Gastrocnemius medialis (tissue), 4 donors: ENCODE results near the gene LATS2. TPM values are rescaled to one million over a fixed set of nuclear protein-coding genes. Genes with fewer than 3 reads are reported as not detected.

Experiments used
- ATAC-seq, 2 donors: fragments of 150-250 bp; one replicate each; pipeline ENCODE4 v1.9.1; 2016
- DNase-seq, 2 donors: peaks; one replicate each; pipeline ENCODE4 v3.0.0-alpha.2; 2019
- H3K27ac ChIP-seq, 4 donors: fragments of 200-600 bp; sonication (generic); 1 replicate in 1 of 4; 2 replicates in 3 of 4; pipeline ENCODE4 v1.5.1; 2016 to 2018; ENCODE audit warnings: mild to moderate bottlenecking in 2 of 4, moderate library complexity in 1 of 4
- H3K27me3 ChIP-seq, 3 donors: fragments of 200-600 bp; sonication (generic) in 2 of 3; 1 replicate in 1 of 3; 2 replicates in 2 of 3; pipeline versions ENCODE4 v1.5.1 to v1.6.0; 2016 to 2019; ENCODE audit warnings: mild to moderate bottlenecking in 1 of 3, moderate library complexity in 1 of 3
- H3K36me3 ChIP-seq, 2 donors: fragments of 200-600 bp; sonication (generic) in 1 of 2; one replicate each; pipeline ENCODE4 v1.5.1; 2017 to 2018
- H3K4me1 ChIP-seq, 2 donors: fragments of 200-600 bp; sonication (generic) in 1 of 2; one replicate each; pipeline ENCODE4 v1.5.1; 2016 to 2017; ENCODE audit warnings: mild to moderate bottlenecking in 2 of 2
- H3K4me3 ChIP-seq, 4 donors: fragments of 200-600 bp; sonication (generic) in 3 of 4; 1 replicate in 1 of 4; 2 replicates in 3 of 4; pipeline ENCODE4 v1.5.1; 2016 to 2019; ENCODE audit warnings: mild to moderate bottlenecking in 2 of 4
- H3K9me3 ChIP-seq, 3 donors: fragments of 200-600 bp; sonication (generic) in 2 of 3; 1 replicate in 1 of 3; 2 replicates in 2 of 3; pipeline ENCODE4 v1.5.1; 2016 to 2019
- CTCF ChIP-seq, 5 experiments: fragments of 450-650 bp in 3 of 5; fragments of 200-600 bp in 2 of 5; sonication (generic) in 2 of 5; IDR thresholded peaks in 4 of 5; conservative IDR thresholded peaks in 1 of 5; 1 replicate in 4 of 5; 2 replicates in 1 of 5; pipeline ENCODE4 v1.5.1; 2016 to 2019; ENCODE audit warnings: antibody characterized with exemption in 5 of 5, mild to moderate bottlenecking in 3 of 5, moderate library complexity in 3 of 5
- POLR2A ChIP-seq, 2 donors: fragments of 450-650 bp; IDR thresholded peaks; one replicate each; pipeline ENCODE4 v1.6.1; 2017; ENCODE audit warnings: antibody characterized with exemption in 2 of 2, mild to moderate bottlenecking in 2 of 2, moderate library complexity in 2 of 2
- in situ Hi-C, 4 donors: fragments of 200-750 bp; cut with MboI; loops; one replicate each; pipeline versions ENCODE4 v1.15.0 to v1.8.0; 2017; ENCODE audit warnings: low sequenced_read_pairs in 4 of 4
- intact Hi-C: fragments of 100-400 bp; cut with DNase I; formaldehyde crosslinking; loops from one replicate; pipeline ENCODE4 v1.15.1; 2023; ENCODE audit warnings: low total_unique reads
- total RNA-seq, 4 donors: library from RNA; depleted of rRNA; stranded (reverse); fragments of >200 nt; gene quantifications; one replicate each; pipeline versions ENCODE4 v1.1.0 to v1.2.3, GENCODE V29; 2016

The LATS2 gene
- total RNA-seq, 4 donors from 2014 or later: 11.5 to 34.1 (median 18.8) TPM

DNA sequence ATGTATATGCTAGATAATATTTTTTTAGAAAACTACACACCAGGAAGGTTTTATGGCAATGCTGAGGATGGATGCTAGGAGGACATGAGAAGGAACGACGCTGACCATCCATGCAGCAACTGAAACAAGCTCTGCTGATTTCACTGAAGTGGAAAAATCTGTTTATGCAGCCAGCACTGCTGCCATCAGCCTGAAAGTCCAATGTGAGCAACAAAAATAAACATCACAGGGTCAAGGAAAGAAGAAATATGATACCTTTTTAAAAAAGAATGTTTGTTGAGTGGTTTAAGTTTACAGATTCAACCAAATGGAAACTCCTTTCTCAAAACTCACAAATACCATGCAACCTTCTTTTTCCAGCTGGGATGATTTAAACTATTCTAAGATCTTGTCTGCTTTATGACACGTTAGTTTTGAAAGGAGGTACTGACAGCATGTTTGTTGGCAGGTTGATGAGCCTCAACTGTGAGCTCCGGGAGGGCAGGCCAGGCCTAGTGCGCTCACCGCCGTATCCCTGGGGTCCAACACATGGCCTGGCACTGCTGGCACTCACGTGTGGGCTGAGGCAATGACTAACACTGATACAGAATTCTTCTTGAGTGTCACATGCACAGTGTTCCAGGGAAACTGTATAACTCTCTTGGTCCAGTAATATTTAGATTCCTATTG lies 46.8 kb downstream of the LATS2 start:
- DNase-seq (peak; percentile 78 to 90), ATAC-seq (peak; percentile 82)
- Histone ChIP-seq H3K27ac (peak overlapping the region; percentile 86 to 91 (median 88)), H3K4me1 (peaks cover 84 to 91% of the 10 kb centered on the region in 2 donors), H3K4me3 (no peak overlapping the region), H3K36me3 (no peaks in the 10 kb centered on the region), H3K9me3 (no peaks in the 10 kb centered on the region), H3K27me3 (no peaks in the 10 kb centered on the region)
- in situ Hi-C loops (loop anchor here in 1 of 4 donors (10.0 kb wide), 1 partner anchor 70 kb away; no protein-coding TSS in a partner anchor), intact Hi-C loops (loop anchor here (2.0 to 5.0 kb wide), 2 partner anchors 20 to 48 kb away; partner anchors contain the start of gene LATS2)
- TF ChIP-seq CTCF (IDR thresholded peaks at IDR 0.05 in 4 of 5, conservative IDR thresholded peaks at IDR 0.05 in 1 of 5): no peak
- peak in 1 of 2 donors; percentile 31 for TF ChIP-seq POLR2A (IDR thresholded peaks at IDR 0.05)

DNA sequence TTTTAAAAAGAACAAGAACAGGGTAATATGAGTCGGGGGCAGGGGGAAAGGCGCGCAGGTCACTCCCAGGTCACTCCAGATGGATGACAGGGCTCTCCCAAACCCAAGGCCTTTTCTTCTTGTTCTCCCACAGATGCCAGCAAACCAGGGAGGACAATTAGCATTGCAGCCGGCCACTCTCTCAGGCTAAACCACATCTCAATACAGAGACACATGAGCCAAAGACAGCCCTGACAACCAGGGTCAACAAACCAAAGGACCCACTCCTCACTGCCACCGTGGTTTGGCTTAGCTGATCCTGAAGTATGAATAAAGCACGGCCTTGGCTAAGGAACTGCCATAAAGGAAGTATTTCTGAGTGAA lies 47.3 kb downstream of the LATS2 start:
- Histone ChIP-seq H3K36me3 (no peaks in the 10 kb centered on the region), H3K27me3 (no peaks in the 10 kb centered on the region), H3K4me3 (no peak overlapping the region), H3K4me1 (peaks cover 89 to 96% of the 10 kb centered on the region in 2 donors), H3K9me3 (no peaks in the 10 kb centered on the region), H3K27ac (peak overlapping the region; percentile 86 to 91 (median 88))
- TF ChIP-seq CTCF (IDR thresholded peaks at IDR 0.05 in 4 of 5, conservative IDR thresholded peaks at IDR 0.05 in 1 of 5) (no peak), POLR2A (IDR thresholded peaks at IDR 0.05) (no peak)
- DNase-seq (peak in 1 of 2 donors; percentile 11), ATAC-seq (no peak)
- in situ Hi-C loops (loop anchor here in 1 of 4 donors (10.0 kb wide), 1 partner anchor 69 kb away; no protein-coding TSS in a partner anchor), intact Hi-C loops (loop anchor here (2.0 to 5.0 kb wide), 2 partner anchors 19 to 48 kb away; partner anchors contain the start of gene LATS2)

GRCh38 chr13:21013682-21014038 lies 47.7 kb downstream of the LATS2 start:
- H3K27me3 ChIP-seq: no peaks in the 10 kb centered on the region
- peak overlapping the region; percentile 86 to 91 (median 88) for H3K27ac ChIP-seq
- H3K36me3 ChIP-seq: no peaks in the 10 kb centered on the region
- no peak for TF ChIP-seq POLR2A (IDR thresholded peaks at IDR 0.05)
- no peak for TF ChIP-seq CTCF (IDR thresholded peaks at IDR 0.05 in 4 of 5, conservative IDR thresholded peaks at IDR 0.05 in 1 of 5)
- peak in 1 of 2 donors; percentile 8 for DNase-seq
- in situ Hi-C loops (loop anchor here in 1 of 4 donors (10.0 kb wide), 1 partner anchor 69 kb away; no protein-coding TSS in a partner anchor), intact Hi-C loops (loop anchor here (2.0 to 5.0 kb wide), 2 partner anchors 19 to 49 kb away; partner anchors contain the start of gene LATS2)
- H3K4me1 ChIP-seq: peaks cover 91 to 100% of the 10 kb centered on the region in 2 donors
- no peaks in the 10 kb centered on the region for H3K9me3 ChIP-seq
- H3K4me3 ChIP-seq: no peak overlapping the region
- no peak for ATAC-seq

GRCh38 chr13:21012841-21013681 lies 48.3 kb downstream of the LATS2 start:
- H3K9me3 ChIP-seq: no peaks in the 10 kb centered on the region
- no peak for TF ChIP-seq CTCF (IDR thresholded peaks at IDR 0.05 in 4 of 5, conservative IDR thresholded peaks at IDR 0.05 in 1 of 5)
- no peak for TF ChIP-seq POLR2A (IDR thresholded peaks at IDR 0.05)
- no peaks in the 10 kb centered on the region for H3K27me3 ChIP-seq
- H3K27ac ChIP-seq: peak overlapping the region; percentile 86 to 91 (median 88)
- no peaks in the 10 kb centered on the region for H3K36me3 ChIP-seq
- ATAC-seq (peak; percentile 25 to 47), DNase-seq (peak in 1 of 2 donors; percentile 49)
- H3K4me1 ChIP-seq: peaks cover 86 to 95% of the 10 kb centered on the region in 2 donors
- no peak overlapping the region for H3K4me3 ChIP-seq
- intact Hi-C loops (loop anchor here (5.0 kb wide), 1 partner anchor 49 kb away; the partner anchor contains the start of gene LATS2), in situ Hi-C loops (loop anchor here in 1 of 4 donors (10.0 kb wide), 1 partner anchor 68 kb away; no protein-coding TSS in a partner anchor)
